Panc1 (cell line): ENCODE results near the gene SFXN3. TPM values are rescaled to one million over a fixed set of nuclear protein-coding genes. Genes with fewer than 3 reads are reported as not detected.

Experiments used
- ATAC-seq: fragments of 200-7000 bp; cut with Tn5 transposase; 2 replicates; pipeline ENCODE4 v1.9.1; 2020; ENCODE audit warnings: mild to moderate bottlenecking, moderate library complexity
- BruUV-seq: library from RNA; stranded (reverse); fragments of 400-500 nt; replicated peaks from 2 replicates; lab custom pipeline; 2021; lab: Mats Ljungman, UMichigan
- CTCF ChIA-PET: fragments of 300-600 bp; sonication (Branson Sonifier 250); formaldehyde crosslinking; loops from one replicate; lab custom pipeline; 2022; ENCODE audit warnings: antibody characterized with exemption; lab: Charles Lee
- POLR2A ChIA-PET: fragments of 300-600 bp; sonication (Branson Sonifier 250); formaldehyde crosslinking; loops from one replicate; lab custom pipeline; 2022; ENCODE audit warnings: antibody characterized with exemption; lab: Charles Lee
- DNase-seq: peaks from one replicate; pipeline ENCODE4 v3.0.0-alpha.2; 2010; ENCODE audit warnings: low read depth, low spot score
- H3K27ac ChIP-seq: 2 replicates; pipeline ENCODE4 v1.5.1; 2011; ENCODE audit warnings: mild to moderate bottlenecking, low read length, inconsistent platforms
- H3K27me3 ChIP-seq: fragments of 200-500 bp; sonication (Bioruptor generic); 2 replicates; pipeline ENCODE4 v1.6.0; 2014; ENCODE audit warnings: low read length, inconsistent platforms; ENCODE audit not compliant: control insufficient read depth, insufficient read depth
- H3K36me3 ChIP-seq: fragments of 200-500 bp; sonication (Bioruptor generic); 2 replicates; pipeline ENCODE4 v1.5.1; 2014; ENCODE audit warnings: inconsistent platforms, mild to moderate bottlenecking, low read length, moderate library complexity; ENCODE audit not compliant: control insufficient read depth, insufficient read depth
- H3K4me1 ChIP-seq: 2 replicates; pipeline ENCODE4 v1.5.1; 2011; ENCODE audit warnings: inconsistent platforms, mild to moderate bottlenecking, low read length, moderate library complexity; ENCODE audit not compliant: control insufficient read depth, insufficient read depth
- H3K4me3 ChIP-seq, 2 experiments: 2 replicates each; pipeline ENCODE4 v1.5.1; 2011 to 2012; ENCODE audit warnings: low read depth in 2 of 2, low read length in 2 of 2, mild to moderate bottlenecking in 2 of 2, inconsistent platforms in 1 of 2, moderate library complexity in 1 of 2
- H3K9me3 ChIP-seq: fragments of 200-500 bp; sonication (Bioruptor generic); 2 replicates; pipeline ENCODE4 v1.5.1; 2014; ENCODE audit warnings: low read depth, mild to moderate bottlenecking, inconsistent platforms, low read length, moderate library complexity; ENCODE audit not compliant: control insufficient read depth, insufficient read depth
- POLR2AphosphoS5 ChIP-seq: IDR thresholded peaks from 2 replicates; pipeline ENCODE4 v1.6.1; 2012; ENCODE audit warnings: mild to moderate bottlenecking, low read depth, low read length, moderate library complexity
- SIN3A ChIP-seq: IDR thresholded peaks from 2 replicates; pipeline ENCODE4 v1.6.1; 2012; ENCODE audit warnings: low read depth, mild to moderate bottlenecking, low read length, moderate library complexity, borderline replicate concordance; ENCODE audit not compliant: insufficient read depth
- TCF7L2 ChIP-seq: IDR thresholded peaks from 2 replicates; pipeline ENCODE4 v1.6.1; 2011; ENCODE audit warnings: mild to moderate bottlenecking, low read depth, low read length, inconsistent platforms
- in situ Hi-C: cut with HindIII; loops from 2 replicates; pipeline ENCODE4 v1.10.0; 2016; ENCODE audit warnings: low sequenced_read_pairs, low pct_unique_long_range_greater_than_20kb
- intact Hi-C: fragments of 100-400 bp; cut with micrococcal nuclease; formaldehyde crosslinking; loops from one replicate; pipeline ENCODE4 v1.10.0; 2022; ENCODE audit not compliant: unreplicated experiment
- total RNA-seq: library from RNA; stranded (reverse); gene quantifications from one replicate; pipeline ENCODE4 v1.2.1, GENCODE V29; 2021; ENCODE audit not compliant: unreplicated experiment
- TF ChIP-seq, protein P1 (sequence below), 2 experiments: IDR thresholded peaks; 2 replicates each; pipeline ENCODE4 v1.6.1; 2011 to 2012; ENCODE audit warnings: low read depth in 2 of 2, control low read depth in 1 of 2, low read length in 1 of 2, mild to moderate bottlenecking in 1 of 2, moderate library complexity in 1 of 2; ENCODE audit not compliant: insufficient read depth in 1 of 2
- TF ChIP-seq, protein P2 (sequence below): fragments of 450-650 bp; IDR thresholded peaks from 2 replicates; pipeline ENCODE4 v1.5.1; 2017; ENCODE audit warnings: mild to moderate bottlenecking

Gene SFXN3
- total RNA-seq, 1 experiment from 2014 or later, result 15.3 TPM

DNA sequence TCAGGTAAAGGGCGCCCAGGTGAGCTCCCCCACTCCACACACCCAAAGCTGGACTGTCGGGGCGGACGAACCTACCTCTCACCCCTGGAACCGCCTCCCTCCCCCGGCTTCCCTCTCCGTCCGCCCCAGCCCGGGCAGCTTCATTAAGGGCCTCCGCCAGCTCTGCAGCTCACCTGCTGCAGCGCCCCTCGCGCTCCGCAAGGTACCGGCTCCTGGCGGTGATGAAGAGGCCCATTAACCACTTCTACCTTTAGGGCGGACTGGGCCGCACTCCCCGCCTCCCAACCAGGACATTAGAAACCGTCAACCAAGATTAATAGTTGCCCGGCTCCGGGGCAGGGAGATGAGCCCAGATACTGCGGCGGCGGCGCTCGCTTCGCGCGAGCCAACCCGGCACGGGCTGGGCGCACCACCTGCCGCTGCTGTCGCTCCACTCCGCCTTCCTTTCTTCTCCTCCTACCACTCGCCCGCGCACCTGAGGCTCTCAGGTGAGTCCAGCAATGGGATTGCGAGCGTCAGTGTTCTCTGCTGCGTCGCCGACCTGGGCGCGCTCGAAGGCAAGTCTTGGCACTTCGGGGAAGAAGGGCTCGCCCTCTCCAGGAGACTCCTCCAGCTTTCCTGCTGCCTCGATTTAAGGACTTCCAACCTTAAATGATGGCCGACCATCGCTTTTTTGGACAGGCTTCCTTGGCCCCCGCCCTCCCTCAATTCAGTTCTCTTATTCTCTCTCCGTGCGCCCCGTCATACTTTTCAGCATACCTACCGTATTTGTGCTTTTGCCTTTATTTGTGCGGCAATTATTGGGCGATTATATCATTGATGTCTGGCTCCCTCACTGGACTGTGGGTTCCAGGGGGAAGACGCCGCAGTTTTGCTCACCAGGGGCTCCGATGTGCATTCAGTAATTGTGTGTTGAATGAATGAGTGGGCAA is 17.2 kb downstream of the SFXN3 start:
- H3K36me3 ChIP-seq, result no peaks in the 10 kb centered on the region
- H3K27ac ChIP-seq, result no peak overlapping the region
- ATAC-seq (no peak), DNase-seq (no peak)
- H3K27me3 ChIP-seq, result no peaks in the 10 kb centered on the region
- CTCF ChIA-PET, result no interaction called here
- in situ Hi-C loops (no loop called here), intact Hi-C loops (loop anchor here (10.0 kb wide), 1 partner anchor 97 kb away; no protein-coding TSS in a partner anchor)
- POLR2A ChIA-PET, result no interaction called here
- no peaks in the 10 kb centered on the region for H3K9me3 ChIP-seq
- BruUV-seq, result no TSS peak
- no peak overlapping the region for H3K4me3 ChIP-seq
- TF ChIP-seq, protein P1, sequence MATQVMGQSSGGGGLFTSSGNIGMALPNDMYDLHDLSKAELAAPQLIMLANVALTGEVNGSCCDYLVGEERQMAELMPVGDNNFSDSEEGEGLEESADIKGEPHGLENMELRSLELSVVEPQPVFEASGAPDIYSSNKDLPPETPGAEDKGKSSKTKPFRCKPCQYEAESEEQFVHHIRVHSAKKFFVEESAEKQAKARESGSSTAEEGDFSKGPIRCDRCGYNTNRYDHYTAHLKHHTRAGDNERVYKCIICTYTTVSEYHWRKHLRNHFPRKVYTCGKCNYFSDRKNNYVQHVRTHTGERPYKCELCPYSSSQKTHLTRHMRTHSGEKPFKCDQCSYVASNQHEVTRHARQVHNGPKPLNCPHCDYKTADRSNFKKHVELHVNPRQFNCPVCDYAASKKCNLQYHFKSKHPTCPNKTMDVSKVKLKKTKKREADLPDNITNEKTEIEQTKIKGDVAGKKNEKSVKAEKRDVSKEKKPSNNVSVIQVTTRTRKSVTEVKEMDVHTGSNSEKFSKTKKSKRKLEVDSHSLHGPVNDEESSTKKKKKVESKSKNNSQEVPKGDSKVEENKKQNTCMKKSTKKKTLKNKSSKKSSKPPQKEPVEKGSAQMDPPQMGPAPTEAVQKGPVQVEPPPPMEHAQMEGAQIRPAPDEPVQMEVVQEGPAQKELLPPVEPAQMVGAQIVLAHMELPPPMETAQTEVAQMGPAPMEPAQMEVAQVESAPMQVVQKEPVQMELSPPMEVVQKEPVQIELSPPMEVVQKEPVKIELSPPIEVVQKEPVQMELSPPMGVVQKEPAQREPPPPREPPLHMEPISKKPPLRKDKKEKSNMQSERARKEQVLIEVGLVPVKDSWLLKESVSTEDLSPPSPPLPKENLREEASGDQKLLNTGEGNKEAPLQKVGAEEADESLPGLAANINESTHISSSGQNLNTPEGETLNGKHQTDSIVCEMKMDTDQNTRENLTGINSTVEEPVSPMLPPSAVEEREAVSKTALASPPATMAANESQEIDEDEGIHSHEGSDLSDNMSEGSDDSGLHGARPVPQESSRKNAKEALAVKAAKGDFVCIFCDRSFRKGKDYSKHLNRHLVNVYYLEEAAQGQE (IDR thresholded peaks at IDR 0.05; ENCODE audit: insufficient read depth in 1 of 2, low read depth in 2 of 2, low read length in 1 of 2), result no peak
- no peak for TF ChIP-seq POLR2AphosphoS5
- no peak for TF ChIP-seq SIN3A
- TF ChIP-seq, protein P2, sequence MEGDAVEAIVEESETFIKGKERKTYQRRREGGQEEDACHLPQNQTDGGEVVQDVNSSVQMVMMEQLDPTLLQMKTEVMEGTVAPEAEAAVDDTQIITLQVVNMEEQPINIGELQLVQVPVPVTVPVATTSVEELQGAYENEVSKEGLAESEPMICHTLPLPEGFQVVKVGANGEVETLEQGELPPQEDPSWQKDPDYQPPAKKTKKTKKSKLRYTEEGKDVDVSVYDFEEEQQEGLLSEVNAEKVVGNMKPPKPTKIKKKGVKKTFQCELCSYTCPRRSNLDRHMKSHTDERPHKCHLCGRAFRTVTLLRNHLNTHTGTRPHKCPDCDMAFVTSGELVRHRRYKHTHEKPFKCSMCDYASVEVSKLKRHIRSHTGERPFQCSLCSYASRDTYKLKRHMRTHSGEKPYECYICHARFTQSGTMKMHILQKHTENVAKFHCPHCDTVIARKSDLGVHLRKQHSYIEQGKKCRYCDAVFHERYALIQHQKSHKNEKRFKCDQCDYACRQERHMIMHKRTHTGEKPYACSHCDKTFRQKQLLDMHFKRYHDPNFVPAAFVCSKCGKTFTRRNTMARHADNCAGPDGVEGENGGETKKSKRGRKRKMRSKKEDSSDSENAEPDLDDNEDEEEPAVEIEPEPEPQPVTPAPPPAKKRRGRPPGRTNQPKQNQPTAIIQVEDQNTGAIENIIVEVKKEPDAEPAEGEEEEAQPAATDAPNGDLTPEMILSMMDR, result no peak
- no peak for TF ChIP-seq TCF7L2
- H3K4me1 ChIP-seq, result peaks cover 32% of the 10 kb centered on the region

DNA sequence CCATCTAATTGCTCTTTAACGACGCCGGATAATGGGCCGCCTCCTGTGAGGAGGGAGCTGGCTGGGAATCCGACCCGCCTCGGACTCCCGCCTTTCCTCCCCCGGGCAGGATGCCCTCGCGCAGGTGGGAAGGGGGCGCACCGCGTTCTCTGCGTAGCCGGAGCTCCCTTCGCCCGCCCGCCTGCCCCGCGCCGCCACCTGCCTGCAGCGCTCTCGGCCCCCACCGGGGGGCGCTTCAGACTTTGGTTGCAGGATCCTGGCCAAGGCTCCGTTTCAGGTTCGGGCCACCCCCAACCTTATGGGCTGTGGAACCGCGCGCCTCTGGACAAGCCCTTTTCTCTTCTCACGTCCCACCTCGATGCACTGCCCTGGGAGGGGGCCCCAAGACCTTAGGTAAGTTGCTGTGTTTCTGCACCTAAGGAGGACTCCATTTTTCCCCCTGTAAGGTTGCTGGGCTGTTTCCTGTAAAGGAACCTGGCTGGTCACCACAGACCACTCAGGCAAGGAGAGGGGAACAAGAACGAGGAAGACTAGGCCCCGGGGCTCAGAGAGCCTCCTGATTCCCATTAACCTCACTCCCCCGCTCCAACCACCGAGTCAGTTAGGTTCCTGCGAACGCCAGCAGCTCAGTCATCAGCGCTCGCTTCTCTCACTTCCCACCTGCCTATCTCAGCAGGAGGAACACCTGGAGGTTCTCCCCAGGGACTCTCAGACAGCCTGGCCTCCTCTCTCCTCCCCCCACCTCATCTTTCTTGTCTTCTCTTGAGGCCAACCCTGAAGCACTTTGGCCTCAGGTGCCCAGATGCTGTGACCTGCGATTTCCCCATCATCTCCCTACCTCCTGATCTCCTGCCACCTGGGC is 19.4 kb downstream of the SFXN3 start:
- CTCF ChIA-PET, result interaction anchor here (0.6 to 3.9 kb wide), 16 partner anchors 8 to 91 kb away, joined by 3 to 49 read pairs (median 4); partner anchors contain the start of gene KAZALD1
- in situ Hi-C loops, result no loop called here
- intact Hi-C loops, result no loop called here
- no TSS peak for BruUV-seq
- POLR2A ChIA-PET, result interaction anchor here (0.6 to 0.7 kb wide), 2 partner anchors 30 to 53 kb away, joined by 3 to 8 read pairs; no protein-coding TSS in a partner anchor
- Histone ChIP-seq H3K36me3 (no peaks in the 10 kb centered on the region), H3K4me1 (peaks cover 24% of the 10 kb centered on the region), H3K4me3 (peak overlapping the region; percentile 27 to 57), H3K9me3 (no peaks in the 10 kb centered on the region), H3K27me3 (no peaks in the 10 kb centered on the region), H3K27ac (peak overlapping the region; percentile 64; the same call in 1 of the 2 replicates)
- TF ChIP-seq, protein P2, result peak; percentile 99
- no peak for TF ChIP-seq POLR2AphosphoS5
- DNase-seq, result no peak
- peak; percentile 87 for ATAC-seq
